HCT116 (cell line): ENCODE measurements around the gene PMM1. TPM values are rescaled to one million over a fixed set of nuclear protein-coding genes. Genes with fewer than 3 reads are reported as not detected.

Experiments used
- ATAC-seq: fragments of 200-7000 bp; cut with Tn5 transposase; 2 replicates; pipeline ENCODE4 v1.9.1; 2020; ENCODE audit warnings: mild to moderate bottlenecking, moderate library complexity
- BruUV-seq: library from RNA; stranded (reverse); fragments of 400-500 nt; replicated peaks from 2 replicates; lab custom pipeline; 2021; lab: Mats Ljungman, UMichigan
- CTCF ChIA-PET: fragments of 300-600 bp; sonication (Branson Sonifier 250); formaldehyde crosslinking; loops from one replicate; lab custom pipeline; 2021; ENCODE audit warnings: antibody characterized with exemption; lab: Charles Lee
- POLR2A ChIA-PET: fragments of 300-600, 350-600 bp; sonication (Branson Sonifier 250); formaldehyde crosslinking; loops from one replicate; lab custom pipeline; 2021; ENCODE audit warnings: antibody characterized with exemption; lab: Charles Lee
- RAD21 ChIA-PET, 2 experiments: fragments of 300-600 bp; sonication (Branson Sonifier 250); formaldehyde crosslinking; loops; one replicate each; lab custom pipeline; 2023; ENCODE audit warnings: low total read pairs in 2 of 2; ENCODE audit not compliant: uncharacterized antibody in 2 of 2, unreplicated experiment in 2 of 2, low non-redundant PET in 1 of 2; lab: Charles Lee
- DNase-seq: peaks from one replicate; pipeline ENCODE4 v3.0.0-alpha.2; 2010; ENCODE audit warnings: low read depth, low spot score
- H2AFZ ChIP-seq: fragments of 200-600 bp; shearing (Covaris generic), sonication (generic); 2 replicates; pipeline ENCODE4 v1.6.1; 2017; ENCODE audit warnings: low read depth, mixed run types, mixed read lengths, antibody characterized with exemption, low read length; ENCODE audit not compliant: poor library complexity, severe bottlenecking
- H3K27ac ChIP-seq: 2 replicates; pipeline ENCODE4 v1.5.1; 2012; ENCODE audit warnings: low read depth, low read length
- H3K27me3 ChIP-seq: fragments of 200-600 bp; sonication (generic); 2 replicates; pipeline ENCODE4 v1.6.1; 2016; ENCODE audit warnings: mixed run types, low read length, mixed read lengths; ENCODE audit not compliant: insufficient read depth
- H3K36me3 ChIP-seq, 2 experiments: fragments of 200-500 bp in 1 of 2; fragments of 200-600 bp in 1 of 2; sonication (Bioruptor generic) in 1 of 2; sonication (generic) in 1 of 2; 2 replicates each; pipeline versions ENCODE4 v1.5.1 to v1.6.1; 2014 to 2016; ENCODE audit warnings: low read length in 2 of 2, inconsistent platforms in 1 of 2, mixed read lengths in 1 of 2, mixed run types in 1 of 2; ENCODE audit not compliant: insufficient read depth in 2 of 2, control insufficient read depth in 1 of 2
- H3K4me1 ChIP-seq, 2 experiments: fragments of 200-600 bp in 1 of 2; sonication (generic) in 1 of 2; 2 replicates each; pipeline versions ENCODE4 v1.5.1 to v1.6.1; 2012 to 2017; ENCODE audit warnings: low read length in 2 of 2, inconsistent platforms in 1 of 2, mild to moderate bottlenecking in 1 of 2, mixed read lengths in 1 of 2, mixed run types in 1 of 2, moderate library complexity in 1 of 2; ENCODE audit not compliant: insufficient read depth in 2 of 2, control insufficient read depth in 1 of 2
- H3K4me2 ChIP-seq: fragments of 200-600 bp; sonication (generic); 2 replicates; pipeline ENCODE4 v1.6.1; 2017; ENCODE audit warnings: mixed run types, low read length, mixed read lengths
- H3K4me3 ChIP-seq, 2 experiments: fragments of 200-600 bp in 1 of 2; sonication (generic) in 1 of 2; replicated peaks in 1 of 2; 2 replicates each; pipeline ENCODE4 v1.5.1; 2011 to 2016; ENCODE audit warnings: low read length in 2 of 2, control low read depth in 1 of 2, low read depth in 1 of 2, mild to moderate bottlenecking in 1 of 2, mixed read lengths in 1 of 2, mixed run types in 1 of 2
- H3K79me2 ChIP-seq: fragments of 200-600 bp; sonication (generic); 2 replicates; pipeline ENCODE4 v1.6.1; 2017; ENCODE audit warnings: mild to moderate bottlenecking, mixed run types, low read length, moderate library complexity, mixed read lengths; ENCODE audit not compliant: insufficient read depth
- H3K9ac ChIP-seq: fragments of 200-600 bp; sonication (generic); 2 replicates; pipeline ENCODE4 v1.6.1; 2016; ENCODE audit warnings: low read length, mixed read lengths
- H3K9me2 ChIP-seq: fragments of 200-600 bp; sonication (generic), shearing (Covaris generic); 2 replicates; pipeline ENCODE4 v1.6.1; 2017; ENCODE audit warnings: mixed run types, mild to moderate bottlenecking, moderate library complexity; ENCODE audit not compliant: insufficient read depth
- H3K9me3 ChIP-seq, 2 experiments: fragments of 200-500 bp in 1 of 2; fragments of 200-600 bp in 1 of 2; sonication (Bioruptor generic) in 1 of 2; sonication (generic) in 1 of 2; 2 replicates each; pipeline ENCODE4 v1.6.1; 2014 to 2017; ENCODE audit warnings: low read length in 2 of 2, mixed read lengths in 2 of 2, inconsistent platforms in 1 of 2, low read depth in 1 of 2, mild to moderate bottlenecking in 1 of 2, mixed run types in 1 of 2, moderate library complexity in 1 of 2; ENCODE audit not compliant: control insufficient read depth in 1 of 2, insufficient read depth in 1 of 2
- H4K20me1 ChIP-seq: fragments of 200-600 bp; sonication (generic), shearing (Covaris generic); 2 replicates; pipeline ENCODE4 v1.6.1; 2017; ENCODE audit warnings: mixed run types, mild to moderate bottlenecking, moderate library complexity; ENCODE audit not compliant: insufficient read depth
- CBX3 ChIP-seq: IDR thresholded peaks from 2 replicates; pipeline ENCODE4 v1.6.1; 2012; ENCODE audit warnings: low read depth
- CEBPB ChIP-seq: IDR thresholded peaks from 2 replicates; pipeline ENCODE4 v1.6.1; 2012; ENCODE audit warnings: low read depth
- ELF1 ChIP-seq: IDR thresholded peaks from 2 replicates; pipeline ENCODE4 v1.6.1; 2012; ENCODE audit warnings: low read depth, borderline replicate concordance
- EZH2 ChIP-seq: fragments of 200-600 bp; sonication (generic); IDR thresholded peaks from 2 replicates; pipeline ENCODE4 v1.6.1; 2017; ENCODE audit warnings: antibody characterized with exemption, mixed run types
- FOSL1 ChIP-seq: IDR thresholded peaks from 2 replicates; pipeline ENCODE4 v1.6.1; 2012; ENCODE audit warnings: low read depth
- JUND ChIP-seq: IDR thresholded peaks from 2 replicates; pipeline ENCODE4 v1.6.1; 2012
- POLR2A ChIP-seq: IDR thresholded peaks from 2 replicates; pipeline ENCODE4 v1.7.0; 2011; ENCODE audit warnings: borderline replicate concordance; ENCODE audit not compliant: insufficient read depth, insufficient read length; ENCODE audit errors: extremely low read depth
- RAD21 ChIP-seq: IDR thresholded peaks from 2 replicates; pipeline ENCODE4 v1.6.1; 2012; ENCODE audit warnings: low read depth, mild to moderate bottlenecking
- ZFX ChIP-seq: fragments of 450-650 bp; IDR thresholded peaks from 2 replicates; pipeline ENCODE4 v1.6.1; 2017
- intact Hi-C: fragments of 100-400 bp; cut with micrococcal nuclease; formaldehyde crosslinking; loops from 2 replicates; pipeline ENCODE4 v1.10.0; 2022
- total RNA-seq: library from RNA; stranded (reverse); gene quantifications from one replicate; pipeline ENCODE4 v1.2.1, GENCODE V29; 2021; ENCODE audit not compliant: unreplicated experiment
- TF ChIP-seq, protein P1 (sequence below): IDR thresholded peaks from 2 replicates; pipeline ENCODE4 v1.6.1; 2012
- TF ChIP-seq, protein P2 (sequence below): IDR thresholded peaks from 2 replicates; pipeline ENCODE4 v1.6.1; 2012; ENCODE audit warnings: low read depth

Gene PMM1
- total RNA-seq, 1 experiment from 2014 or later = 31.7 TPM

DNA sequence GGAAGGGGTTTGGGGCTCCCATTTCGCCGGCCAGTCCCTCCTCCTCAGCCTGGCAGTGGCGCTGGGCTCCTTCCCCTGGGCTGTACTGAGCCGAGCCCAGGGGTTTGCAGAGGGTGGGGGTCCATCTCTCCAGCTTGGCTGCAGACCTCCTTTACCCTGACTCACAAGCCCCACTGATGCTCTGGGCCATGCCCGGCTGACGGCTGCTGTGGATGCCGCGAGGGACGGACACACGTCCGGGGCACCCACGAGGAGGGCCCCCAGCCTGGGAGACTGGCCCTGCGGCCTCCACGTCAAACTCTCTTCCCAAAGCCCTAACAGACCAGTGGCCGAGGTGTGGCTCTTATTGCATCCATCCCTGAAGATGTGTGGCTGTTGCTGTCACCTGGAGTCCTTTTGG is 14.1 kb downstream of the PMM1 start:
- Histone ChIP-seq H3K4me3 (no peak overlapping the region), H2AFZ (no peak overlapping the region), H4K20me1 (no peaks in the 10 kb centered on the region), H3K27me3 (no peaks in the 10 kb centered on the region), H3K4me2 (no peak overlapping the region), H3K27ac (no peak overlapping the region), H3K9me3 (no peaks in the 10 kb centered on the region), H3K4me1 (no peaks in the 10 kb centered on the region), H3K79me2 (no peaks in the 10 kb centered on the region), H3K36me3 (0 out of 4 replicates have a peak, but pooled peaks cover 2 to 11% of the 10 kb centered on the region in 2 experiments), H3K9me2 (no peaks in the 10 kb centered on the region), H3K9ac (no peak overlapping the region)
- ChIA-PET POLR2A (interaction anchor here (1.0 kb wide), 1 partner anchor 42 kb away, joined by 4 read pairs; no protein-coding TSS in a partner anchor), CTCF (no interaction called here), RAD21 (no interaction called here)
- ATAC-seq = no peak
- BruUV-seq = no TSS peak
- no peak for TF ChIP-seq ELF1
- no peak for TF ChIP-seq JUND
- TF ChIP-seq CBX3 = no peak
- TF ChIP-seq ZFX = no peak
- TF ChIP-seq, protein P1, sequence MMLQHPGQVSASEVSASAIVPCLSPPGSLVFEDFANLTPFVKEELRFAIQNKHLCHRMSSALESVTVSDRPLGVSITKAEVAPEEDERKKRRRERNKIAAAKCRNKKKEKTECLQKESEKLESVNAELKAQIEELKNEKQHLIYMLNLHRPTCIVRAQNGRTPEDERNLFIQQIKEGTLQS = no peak
- no peak for TF ChIP-seq EZH2
- no peak for TF ChIP-seq FOSL1
- TF ChIP-seq, protein P2, sequence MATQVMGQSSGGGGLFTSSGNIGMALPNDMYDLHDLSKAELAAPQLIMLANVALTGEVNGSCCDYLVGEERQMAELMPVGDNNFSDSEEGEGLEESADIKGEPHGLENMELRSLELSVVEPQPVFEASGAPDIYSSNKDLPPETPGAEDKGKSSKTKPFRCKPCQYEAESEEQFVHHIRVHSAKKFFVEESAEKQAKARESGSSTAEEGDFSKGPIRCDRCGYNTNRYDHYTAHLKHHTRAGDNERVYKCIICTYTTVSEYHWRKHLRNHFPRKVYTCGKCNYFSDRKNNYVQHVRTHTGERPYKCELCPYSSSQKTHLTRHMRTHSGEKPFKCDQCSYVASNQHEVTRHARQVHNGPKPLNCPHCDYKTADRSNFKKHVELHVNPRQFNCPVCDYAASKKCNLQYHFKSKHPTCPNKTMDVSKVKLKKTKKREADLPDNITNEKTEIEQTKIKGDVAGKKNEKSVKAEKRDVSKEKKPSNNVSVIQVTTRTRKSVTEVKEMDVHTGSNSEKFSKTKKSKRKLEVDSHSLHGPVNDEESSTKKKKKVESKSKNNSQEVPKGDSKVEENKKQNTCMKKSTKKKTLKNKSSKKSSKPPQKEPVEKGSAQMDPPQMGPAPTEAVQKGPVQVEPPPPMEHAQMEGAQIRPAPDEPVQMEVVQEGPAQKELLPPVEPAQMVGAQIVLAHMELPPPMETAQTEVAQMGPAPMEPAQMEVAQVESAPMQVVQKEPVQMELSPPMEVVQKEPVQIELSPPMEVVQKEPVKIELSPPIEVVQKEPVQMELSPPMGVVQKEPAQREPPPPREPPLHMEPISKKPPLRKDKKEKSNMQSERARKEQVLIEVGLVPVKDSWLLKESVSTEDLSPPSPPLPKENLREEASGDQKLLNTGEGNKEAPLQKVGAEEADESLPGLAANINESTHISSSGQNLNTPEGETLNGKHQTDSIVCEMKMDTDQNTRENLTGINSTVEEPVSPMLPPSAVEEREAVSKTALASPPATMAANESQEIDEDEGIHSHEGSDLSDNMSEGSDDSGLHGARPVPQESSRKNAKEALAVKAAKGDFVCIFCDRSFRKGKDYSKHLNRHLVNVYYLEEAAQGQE = no peak
- no peak for TF ChIP-seq RAD21
- no peak for TF ChIP-seq CEBPB
- no peak for TF ChIP-seq POLR2A
- intact Hi-C loops = no loop called here
- no peak for DNase-seq
